Measurements from ENCODE around the gene ARL15. TPM values are rescaled to one million over a fixed set of nuclear protein-coding genes. Genes with fewer than 3 reads are reported as not detected.

ARL15 gene
- total and polyA plus RNA-seq, 9 of the 15 experiments (the other 6 are each of a cell fraction or from before 2014, with no cell fraction given): 18.5 to 80.4 (median 57.0) TPM

GRCh38 chr5:54310433-54311175 lies at the start of gene ARL15 (continued):
- TF ChIP-seq JUN (IDR thresholded peaks at IDR 0.05; ENCODE audit: borderline replicate concordance, low read depth, low read length) (no peak), JUN (CRISPR knock-in tag; IDR thresholded peaks at IDR 0.05; ENCODE audit: borderline replicate concordance) (0 out of 2 replicates have a peak, but pooled peaks have one; percentile 47), ZNF444 (CRISPR knock-in tag; IDR thresholded peaks at IDR 0.05) (no peak), ZNF212 (CRISPR knock-in tag; IDR thresholded peaks at IDR 0.05) (no peak; the same call in 1 of the 2 replicates), POLR2G (IDR thresholded peaks at IDR 0.05; ENCODE audit: low read depth, low read length) (peak; percentile 100), TAF9B (IDR thresholded peaks at IDR 0.05; ENCODE audit: partially characterized antibody) (peak; percentile 96), ZC3H8 (IDR thresholded peaks at IDR 0.05) (no peak), MBD1 (CRISPR knock-in tag; IDR thresholded peaks at IDR 0.05) (no peak), FOXK1 (CRISPR knock-in tag; IDR thresholded peaks at IDR 0.05; ENCODE audit: borderline replicate concordance) (0 out of 2 replicates have a peak, but pooled peaks have one; percentile 75), EZH2 (IDR thresholded peaks at IDR 0.05; ENCODE audit: borderline replicate concordance, low read depth, low read length) (no peak), MITF (IDR thresholded peaks at IDR 0.05) (no peak), MNT (conservative IDR thresholded peaks at IDR 0.05) (peak; percentile 81 to 94), ZNF280A (IDR thresholded peaks at IDR 0.05; ENCODE audit: low read depth, partially characterized antibody) (no peak), ZNF41 (CRISPR knock-in tag; conservative IDR thresholded peaks at IDR 0.05) (peak; percentile 66; the same call in 1 of the 2 replicates), ZNF449 (CRISPR knock-in tag; IDR thresholded peaks at IDR 0.05) (no peak), NFE2L1 (tag; IDR thresholded peaks at IDR 0.05; ENCODE audit: borderline replicate concordance, low read depth) (no peak), TAF7 (tag; IDR thresholded peaks at IDR 0.05) (peak; percentile 96), E2F5 (CRISPR knock-in tag; IDR thresholded peaks at IDR 0.05) (no peak; the same call in 1 of the 2 replicates)

All from K562 (cell line).